Spleen (tissue), 11 donors: ENCODE results near the gene NLK. TPM values are rescaled to one million over a fixed set of nuclear protein-coding genes. Genes with fewer than 3 reads are reported as not detected.
"Not testable (repeated sequence)": the region's sequence is repeated elsewhere in the genome, so short reads cannot be mapped to it uniquely, and the experiment has no call there.

Source experiments
- DNase-seq: peaks from one replicate; pipeline ENCODE4 v3.0.0-alpha.2; 2020
- H3K27ac ChIP-seq, 8 donors: fragments of 200-600 bp; sonication (generic) in 7 of 8; 1 replicate in 4 of 8; 2 replicates in 4 of 8; pipeline versions ENCODE4 v1.5.0 to v1.8.0; 2016 to 2021; ENCODE audit warnings: inconsistent platforms in 4 of 8, mild to moderate bottlenecking in 4 of 8, moderate library complexity in 1 of 8
- H3K27me3 ChIP-seq, 7 donors: fragments of 200-600 bp; sonication (generic) in 6 of 7; replicated peaks in 1 of 7; 1 replicate in 4 of 7; 2 replicates in 3 of 7; pipeline versions ENCODE4 v1.5.0 to v1.8.0; 2016 to 2021; ENCODE audit warnings: inconsistent platforms in 3 of 7, mild to moderate bottlenecking in 1 of 7
- H3K36me3 ChIP-seq, 6 donors: fragments of 200-600 bp; sonication (generic) in 5 of 6; 1 replicate in 4 of 6; 2 replicates in 2 of 6; pipeline versions ENCODE4 v1.5.0 to v1.8.0; 2016 to 2021; ENCODE audit warnings: inconsistent platforms in 2 of 6
- H3K4me1 ChIP-seq, 6 donors: fragments of 200-600 bp; sonication (generic) in 5 of 6; 1 replicate in 3 of 6; 2 replicates in 3 of 6; pipeline versions ENCODE4 v1.5.0 to v1.8.0; 2016 to 2021; ENCODE audit warnings: inconsistent platforms in 3 of 6
- H3K4me3 ChIP-seq, 8 donors: fragments of 200-600 bp; sonication (generic) in 7 of 8; 1 replicate in 4 of 8; 2 replicates in 4 of 8; pipeline versions ENCODE4 v1.5.0 to v1.8.0; 2016 to 2021; ENCODE audit warnings: inconsistent platforms in 4 of 8, mild to moderate bottlenecking in 4 of 8, moderate library complexity in 2 of 8
- H3K9me3 ChIP-seq, 8 donors: fragments of 200-600 bp; sonication (generic) in 7 of 8; 1 replicate in 4 of 8; 2 replicates in 4 of 8; pipeline versions ENCODE4 v1.5.0 to v1.8.0; 2016 to 2021; ENCODE audit warnings: inconsistent platforms in 4 of 8
- CTCF ChIP-seq, 11 experiments: fragments of 200-600 bp in 7 of 11; fragments of 450-650 bp in 4 of 11; sonication (generic) in 4 of 11; IDR thresholded peaks in 8 of 11; conservative IDR thresholded peaks in 3 of 11; 1 replicate in 7 of 11; 2 replicates in 4 of 11; pipeline versions ENCODE4 v1.4.0 to v1.8.0; 2016 to 2021; ENCODE audit warnings: antibody characterized with exemption in 11 of 11, inconsistent platforms in 4 of 11, mild to moderate bottlenecking in 1 of 11
- POLR2A ChIP-seq, 3 donors: fragments of 450-650 bp; IDR thresholded peaks; one replicate each; pipeline ENCODE4 v1.5.1; 2017; ENCODE audit warnings: antibody characterized with exemption in 3 of 3, mild to moderate bottlenecking in 1 of 3
- POLR2AphosphoS5 ChIP-seq, 3 donors: sonication (generic); formaldehyde crosslinking; IDR thresholded peaks; one replicate each; pipeline ENCODE4 v1.5.1; 2017; ENCODE audit warnings: antibody characterized with exemption in 3 of 3
- WGBS, 5 donors: extraction: QIAGEN DNeasy Blood & Tissue Kit in 3 of 5; methylation state at CpG; one replicate each; pipeline versions ENCODE4 v1.1.5 to v1.1.7; 2013 to 2018; 5-methylcytosine and 5-hydroxymethylcytosine counted together
- intact Hi-C: fragments of 100-400 bp; cut with DNase I; formaldehyde crosslinking; loops from one replicate; pipeline ENCODE4 v1.15.0; 2023; ENCODE audit warnings: low total_unique reads
- polyA plus RNA-seq, 3 donors: library from polyadenylated mRNA; stranded (reverse); fragments of 200-250 nt; gene quantifications; one replicate each; pipeline ENCODE4 v1.2.1, GENCODE V29; 2013
- total RNA-seq, 7 donors: library from RNA; depleted of rRNA in 3 of 7; stranded (reverse); fragments of >200 nt in 3 of 7; fragmentation: NEBNext Ultra II Directional in 4 of 7; extraction: Animal tissue kit (Norgen Biotek cat#: 25700) in 4 of 7; gene quantifications; one replicate each; pipeline versions ENCODE4 v1.1.0 to v1.2.1, GENCODE V29; 2016 to 2021
- donor health status: healthy with polysubstance abuse.
- donor health status: DM: no; HTN: no; CAD: no; lungs with moderate emphysema.
- donor health status: DM: no; HTN: no; CAD: no.
- donor health status: Bipolar disorder and iron deficiency.
- donor health status: healthy.
- donor health status: DM: no; HTN: no; CAD: no.
- donor health status: DM: yes; HTN: yes; CAD: no.

The NLK gene
- total and polyA plus RNA-seq, 10 donors = 12.6 to 49.4 (median 34.3) TPM

- H3K9me3 ChIP-seq = no peaks in the 10 kb centered on the region
- no peaks in the 10 kb centered on the region for H3K4me1 ChIP-seq
- TF ChIP-seq POLR2AphosphoS5 (IDR thresholded peaks at IDR 0.05) (no peak), CTCF (IDR thresholded peaks at IDR 0.05 in 8 of 11, conservative IDR thresholded peaks at IDR 0.05 in 3 of 11) (no peak), POLR2A (IDR thresholded peaks at IDR 0.05) (no peak)
- H3K27me3 ChIP-seq = no peaks in the 10 kb centered on the region
- H3K4me3 ChIP-seq = no peak overlapping the region
- no peak for DNase-seq
- 95 to 98% (median 97%) methylated on average over 9 of the region's 9 CpGs for WGBS, 5 donors
- intact Hi-C loops = no loop called here
- no peak overlapping the region for H3K27ac ChIP-seq
- H3K36me3 ChIP-seq = peaks cover 0 to 91% (median 5%) of the 10 kb centered on the region in 6 donors
These were observed 139.1 kb downstream of the NLK start for GRCh38 chr17:28181568-28181967.

GRCh38 chr17:28182559-28182958 is 140.1 kb downstream of the NLK start:
- WGBS, 5 donors = 23 to 46% (median 31%) methylated on average over 1 of the region's 1 CpG

GRCh38 chr17:28185658-28186057 is 143.2 kb downstream of the NLK start:
- DNase-seq = no peak
- 96 to 98% (median 98%) methylated on average over 5 of the region's 5 CpGs for WGBS, 5 donors
- no peaks in the 10 kb centered on the region for H3K27me3 ChIP-seq
- H3K9me3 ChIP-seq = no peaks in the 10 kb centered on the region
- intact Hi-C loops = no loop called here
- H3K36me3 ChIP-seq = peaks cover 0 to 88% (median 5%) of the 10 kb centered on the region in 6 donors
- no peak for TF ChIP-seq POLR2AphosphoS5 (IDR thresholded peaks at IDR 0.05)
- TF ChIP-seq CTCF (IDR thresholded peaks at IDR 0.05 in 8 of 11, conservative IDR thresholded peaks at IDR 0.05 in 3 of 11) = no peak
- no peak for TF ChIP-seq POLR2A (IDR thresholded peaks at IDR 0.05)
- H3K27ac ChIP-seq = no peak overlapping the region
- H3K4me1 ChIP-seq = peaks cover 0 to 4% (median 0%) of the 10 kb centered on the region in 6 donors
- H3K4me3 ChIP-seq = no peak overlapping the region

More at GRCh38 chr17:28182559-28182958, 140.1 kb downstream of the NLK start:
- Histone ChIP-seq H3K36me3 (peaks cover 0 to 95% (median 5%) of the 10 kb centered on the region in 6 donors), H3K9me3 (no peaks in the 10 kb centered on the region), H3K4me3 (no peak overlapping the region), H3K27me3 (no peaks in the 10 kb centered on the region), H3K4me1 (no peaks in the 10 kb centered on the region), H3K27ac (no peak overlapping the region)
- TF ChIP-seq POLR2A (IDR thresholded peaks at IDR 0.05) (no peak), CTCF (IDR thresholded peaks at IDR 0.05 in 8 of 11, conservative IDR thresholded peaks at IDR 0.05 in 3 of 11) (no peak), POLR2AphosphoS5 (IDR thresholded peaks at IDR 0.05) (no peak)
- no peak for DNase-seq
- intact Hi-C loops = no loop called here

- H3K4me1 ChIP-seq, H3K9me3 ChIP-seq, H3K4me3 ChIP-seq, H3K27ac ChIP-seq, DNase-seq, intact Hi-C loops, H3K27me3 ChIP-seq: not testable (repeated sequence)
- H3K36me3 ChIP-seq = peaks cover 0 to 88% (median 8%) of the 10 kb centered on the region in 6 donors
- 95 to 100% (median 97%) methylated on average over 3 of the region's 3 CpGs for WGBS, 5 donors
These were observed 144.0 kb downstream of the NLK start for GRCh38 chr17:28186472-28186871.

GRCh38 chr17:28187931-28188330 is 145.5 kb downstream of the NLK start:
- Histone ChIP-seq H3K27me3 (no peaks in the 10 kb centered on the region), H3K9me3 (no peaks in the 10 kb centered on the region), H3K27ac (no peak overlapping the region), H3K4me3 (no peak overlapping the region), H3K4me1 (peaks cover 0 to 6% (median 3%) of the 10 kb centered on the region in 6 donors), H3K36me3 (peaks cover 3 to 91% (median 16%) of the 10 kb centered on the region in 6 donors)
- intact Hi-C loops = no loop called here
- no peak for TF ChIP-seq POLR2A (IDR thresholded peaks at IDR 0.05)
- TF ChIP-seq CTCF (IDR thresholded peaks at IDR 0.05 in 8 of 11, conservative IDR thresholded peaks at IDR 0.05 in 3 of 11) = no peak
- no peak for TF ChIP-seq POLR2AphosphoS5 (IDR thresholded peaks at IDR 0.05)
- WGBS, 5 donors = 82 to 94% (median 87%) methylated on average over 2 of the region's 2 CpGs
- DNase-seq = no peak
